Karpas-422 (cell line): ENCODE measurements around the gene SPTB. TPM values are rescaled to one million over a fixed set of nuclear protein-coding genes. Genes with fewer than 3 reads are reported as not detected.
A peak's percentile ranks its signal among the peaks of the same experiment; 100 is the strongest.
"Not testable (repeated sequence)": the region's sequence is repeated elsewhere in the genome, so short reads cannot be mapped to it uniquely, and the experiment has no call there.

ENCODE experiments used
- DNase-seq: peaks from one replicate; pipeline ENCODE4 v3.0.0-alpha.2; 2015
- H2AFZ ChIP-seq: fragments of 200-600 bp; sonication (generic); 2 replicates; pipeline ENCODE4 v1.6.1; 2014; ENCODE audit warnings: antibody characterized with exemption, low read length, mixed read lengths
- H3K27ac ChIP-seq: fragments of 200-600 bp; sonication (generic); 2 replicates; pipeline ENCODE4 v1.5.1; 2014; ENCODE audit warnings: mild to moderate bottlenecking, low read length, moderate library complexity
- H3K27me3 ChIP-seq: fragments of 200-600 bp; sonication (generic); 2 replicates; pipeline ENCODE4 v1.6.1; 2014; ENCODE audit warnings: low read length, mixed read lengths
- H3K36me3 ChIP-seq: fragments of 200-600 bp; sonication (generic); 2 replicates; pipeline ENCODE4 v1.6.1; 2014; ENCODE audit warnings: low read length, mixed read lengths; ENCODE audit not compliant: insufficient read depth
- H3K4me1 ChIP-seq: fragments of 200-600 bp; sonication (generic); 2 replicates; pipeline ENCODE4 v1.6.1; 2014; ENCODE audit warnings: mild to moderate bottlenecking, low read length, mixed read lengths
- H3K4me2 ChIP-seq: fragments of 200-600 bp; sonication (generic); 2 replicates; pipeline ENCODE4 v1.6.1; 2014; ENCODE audit warnings: low read length, low read depth, mild to moderate bottlenecking; ENCODE audit not compliant: poor library complexity, severe bottlenecking
- H3K4me3 ChIP-seq: fragments of 200-600 bp; sonication (generic); 2 replicates; pipeline ENCODE4 v1.5.1; 2014; ENCODE audit warnings: mild to moderate bottlenecking, antibody characterized with exemption, low read length, mixed read lengths
- H3K79me2 ChIP-seq: fragments of 200-600 bp; sonication (generic); 2 replicates; pipeline ENCODE4 v1.6.1; 2014; ENCODE audit warnings: mild to moderate bottlenecking, low read length, mixed read lengths
- H3K9ac ChIP-seq: fragments of 200-600 bp; sonication (generic); 2 replicates; pipeline ENCODE4 v1.6.0; 2014; ENCODE audit warnings: low read length
- H3K9me2 ChIP-seq: fragments of 200-600 bp; sonication (generic), shearing (Covaris generic); replicated peaks from 2 replicates; pipeline ENCODE4 v1.6.0; 2014; ENCODE audit warnings: mild to moderate bottlenecking, low read length, moderate library complexity; ENCODE audit not compliant: insufficient read depth
- H3K9me3 ChIP-seq: fragments of 300-700, 200-600 bp; sonication (generic); 2 replicates; pipeline ENCODE4 v1.6.1; 2014; ENCODE audit warnings: low read length, mixed read lengths
- H4K20me1 ChIP-seq: fragments of 200-600 bp; sonication (generic); 2 replicates; pipeline ENCODE4 v1.6.1; 2014; ENCODE audit warnings: mild to moderate bottlenecking, antibody characterized with exemption, low read length, low read depth; ENCODE audit not compliant: insufficient read depth
- total RNA-seq: library from RNA; depleted of rRNA; stranded (reverse); fragments of >200 nt; shearing (Covaris generic); gene quantifications from 2 replicates; pipeline ENCODE4 v1.2.3, GENCODE V29; 2014; ENCODE audit warnings: low replicate concordance

The SPTB gene
- total RNA-seq, 1 experiment from 2014 or later = not detected

DNA sequence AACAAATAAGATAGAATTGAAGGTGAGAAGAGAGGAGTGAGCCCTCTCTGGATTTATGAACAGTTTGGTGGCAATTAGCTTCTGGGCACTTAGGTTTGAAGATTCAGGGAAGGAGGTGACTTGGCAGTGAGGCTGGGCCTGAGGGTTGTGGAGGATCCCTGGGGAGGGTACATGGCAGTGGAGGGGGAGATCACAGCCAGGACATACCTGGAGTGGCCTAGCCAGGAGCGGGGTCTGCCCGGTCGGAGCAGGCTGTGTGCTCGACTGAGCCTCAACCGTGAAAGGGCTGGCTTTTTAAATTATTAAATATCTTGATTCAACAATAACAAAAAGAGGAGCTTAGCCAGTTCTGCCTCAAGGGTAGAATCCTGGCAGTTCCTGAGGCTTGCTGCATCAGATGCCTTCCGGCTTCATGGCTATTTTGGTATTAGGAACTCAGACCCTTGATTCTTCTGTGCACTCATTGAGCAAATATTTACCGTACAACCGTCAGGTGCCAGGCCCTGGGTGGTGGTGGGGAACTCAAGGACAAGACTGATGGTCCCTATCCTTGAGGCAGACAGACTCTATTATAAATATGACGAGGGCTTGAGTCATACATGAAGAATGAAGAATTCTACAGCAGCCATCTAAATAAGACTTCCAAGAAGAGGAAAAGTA is 73.4 kb downstream of the SPTB start:
- H3K9ac ChIP-seq = no peak overlapping the region
- no peaks in the 10 kb centered on the region for H3K9me2 ChIP-seq
- H3K36me3 ChIP-seq = no peaks in the 10 kb centered on the region
- no peaks in the 10 kb centered on the region for H3K79me2 ChIP-seq
- no peak overlapping the region for H2AFZ ChIP-seq
- no peak overlapping the region for H3K27ac ChIP-seq
- no peaks in the 10 kb centered on the region for H4K20me1 ChIP-seq
- H3K4me1 ChIP-seq = no peaks in the 10 kb centered on the region
- no peak overlapping the region for H3K4me3 ChIP-seq
- no peaks in the 10 kb centered on the region for H3K27me3 ChIP-seq
- H3K4me2 ChIP-seq = no peak overlapping the region
- DNase-seq = no peak
- H3K9me3 ChIP-seq = no peaks in the 10 kb centered on the region

DNA sequence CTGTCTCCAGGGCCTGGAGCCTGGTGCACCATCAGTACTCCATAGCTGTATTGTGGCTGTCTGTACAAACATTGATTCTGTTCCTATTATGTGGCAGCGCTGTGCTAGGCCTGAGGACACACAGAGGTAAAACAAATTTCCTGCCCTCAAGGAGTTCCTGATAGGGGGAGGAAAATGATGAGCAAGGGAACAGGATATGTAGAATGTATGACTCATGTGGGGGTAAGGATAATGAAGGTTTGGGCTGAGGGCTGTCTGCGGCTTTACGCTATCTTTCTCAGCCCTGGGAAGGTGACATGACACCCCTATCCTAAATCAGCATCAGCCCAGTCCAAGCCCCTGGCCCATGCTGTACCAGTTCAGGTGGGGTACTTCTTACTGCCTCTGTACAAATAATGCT is 74.1 kb downstream of the SPTB start:
- DNase-seq, H3K9ac ChIP-seq, H3K27ac ChIP-seq, H3K4me3 ChIP-seq, H3K36me3 ChIP-seq, H3K27me3 ChIP-seq, H3K79me2 ChIP-seq, H3K9me3 ChIP-seq, H2AFZ ChIP-seq, H3K9me2 ChIP-seq, H4K20me1 ChIP-seq, H3K4me1 ChIP-seq, H3K4me2 ChIP-seq: not testable (repeated sequence)

DNA sequence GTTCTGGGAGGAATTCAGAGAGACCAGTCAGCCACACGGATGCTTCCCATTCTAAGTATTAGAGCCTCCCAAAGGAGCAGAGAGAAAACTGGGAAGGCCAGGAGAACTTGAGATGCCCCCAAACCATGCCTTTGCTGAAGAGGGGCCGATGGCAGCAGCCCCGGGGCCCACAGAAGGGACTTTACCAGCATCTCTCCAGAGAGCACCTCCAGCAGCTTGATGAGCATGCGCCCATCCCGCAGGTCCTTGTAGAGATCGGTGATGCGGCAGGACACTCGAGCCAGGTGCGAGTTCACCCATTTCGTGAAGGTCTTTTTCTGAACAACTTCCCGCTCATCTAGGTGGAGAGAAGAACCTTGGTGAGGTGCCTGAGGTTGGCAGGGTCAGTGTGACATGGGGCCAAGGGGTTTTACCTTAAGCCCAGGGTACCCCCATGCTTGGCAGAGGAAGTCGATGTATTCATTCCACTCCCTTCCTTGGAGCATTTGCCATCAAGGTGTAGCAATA is 74.9 kb downstream of the SPTB start:
- DNase-seq = no peak
- H3K4me3 ChIP-seq = no peak overlapping the region
- H3K9me2 ChIP-seq = no peaks in the 10 kb centered on the region
- no peak overlapping the region for H2AFZ ChIP-seq
- no peak overlapping the region for H3K27ac ChIP-seq
- no peaks in the 10 kb centered on the region for H3K79me2 ChIP-seq
- no peaks in the 10 kb centered on the region for H4K20me1 ChIP-seq
- no peaks in the 10 kb centered on the region for H3K27me3 ChIP-seq
- H3K4me1 ChIP-seq = no peaks in the 10 kb centered on the region
- H3K36me3 ChIP-seq = no peaks in the 10 kb centered on the region
- H3K9ac ChIP-seq = no peak overlapping the region
- no peaks in the 10 kb centered on the region for H3K9me3 ChIP-seq
- no peak overlapping the region for H3K4me2 ChIP-seq

DNA sequence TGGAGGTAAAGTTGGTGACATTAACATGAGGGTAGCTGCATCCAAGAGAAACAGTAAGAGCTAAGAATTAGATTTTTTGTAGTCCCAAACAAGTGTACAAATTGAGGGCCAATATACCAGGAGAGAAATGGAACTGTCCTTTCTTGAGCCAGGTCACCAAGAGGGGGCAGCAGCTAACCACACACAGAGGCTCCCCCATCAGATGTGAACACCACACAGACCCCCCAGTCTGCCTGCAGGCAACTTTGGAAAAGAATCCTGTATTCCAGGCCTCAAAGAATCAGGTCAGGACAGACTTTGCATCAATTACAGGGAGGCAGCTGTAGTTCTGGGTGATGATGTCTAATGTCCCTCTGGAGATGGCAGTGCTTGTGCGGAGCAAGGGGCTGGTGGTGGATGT is 77.9 kb downstream of the SPTB start:
- Histone ChIP-seq H3K9me3 (no peaks in the 10 kb centered on the region), H3K27me3 (no peaks in the 10 kb centered on the region), H3K9ac (no peak overlapping the region), H2AFZ (no peak overlapping the region), H3K4me3 (no peak overlapping the region), H3K36me3 (no peaks in the 10 kb centered on the region), H4K20me1 (no peaks in the 10 kb centered on the region), H3K27ac (no peak overlapping the region), H3K4me1 (no peaks in the 10 kb centered on the region), H3K4me2 (no peak overlapping the region), H3K9me2 (no peaks in the 10 kb centered on the region), H3K79me2 (no peaks in the 10 kb centered on the region)
- DNase-seq = peak; percentile 67

DNA sequence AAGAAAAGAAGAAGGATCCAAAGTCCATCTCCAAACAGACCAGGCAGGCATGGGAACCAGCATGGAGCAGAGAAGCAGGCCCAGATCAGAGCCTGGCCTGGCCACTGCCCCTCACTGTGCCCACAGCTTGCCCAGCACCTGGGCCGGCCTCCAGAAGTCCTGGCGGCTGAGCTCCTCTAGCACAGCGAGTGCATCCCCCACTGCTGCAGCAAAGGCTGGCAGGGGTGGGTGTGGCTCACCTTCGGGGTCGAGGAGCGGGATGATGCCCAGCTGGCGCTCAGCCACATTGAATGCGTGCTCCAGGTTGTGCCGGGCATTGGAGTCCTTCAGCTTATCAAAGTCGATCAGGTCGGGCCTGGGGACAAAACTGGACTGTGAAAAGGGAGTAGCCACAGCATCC is 78.7 kb downstream of the SPTB start:
- Histone ChIP-seq H3K79me2 (no peaks in the 10 kb centered on the region), H2AFZ (no peak overlapping the region), H4K20me1 (no peaks in the 10 kb centered on the region), H3K4me1 (no peaks in the 10 kb centered on the region), H3K4me2 (no peak overlapping the region), H3K4me3 (no peak overlapping the region), H3K9ac (no peak overlapping the region), H3K36me3 (no peaks in the 10 kb centered on the region), H3K27ac (no peak overlapping the region), H3K27me3 (no peaks in the 10 kb centered on the region), H3K9me3 (no peaks in the 10 kb centered on the region), H3K9me2 (no peaks in the 10 kb centered on the region)
- DNase-seq = no peak

DNA sequence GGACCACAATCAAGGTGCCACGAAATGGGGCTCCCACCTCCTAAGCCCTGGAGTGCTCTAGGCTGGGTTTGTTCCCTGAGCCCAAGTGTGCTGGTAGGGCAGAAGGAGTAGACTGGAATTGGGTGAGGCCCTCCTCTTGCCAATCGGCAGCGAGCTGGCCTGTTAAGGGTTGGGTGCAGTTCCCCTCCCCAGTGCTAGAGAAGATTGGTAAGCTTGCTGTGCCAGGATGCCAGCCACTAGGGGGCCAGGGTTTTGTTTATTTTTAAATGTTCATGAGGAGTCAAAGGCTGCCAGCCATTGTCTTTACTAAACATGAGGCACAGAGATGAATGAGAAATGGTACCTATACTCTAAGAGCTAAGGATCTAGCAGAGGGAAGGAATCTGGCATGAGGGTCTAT is 79.7 kb downstream of the SPTB start:
- peak; percentile 67 for DNase-seq
- Histone ChIP-seq H3K79me2 (no peaks in the 10 kb centered on the region), H3K4me2 (no peak overlapping the region), H2AFZ (no peak overlapping the region), H3K9me2 (no peaks in the 10 kb centered on the region), H3K9me3 (no peaks in the 10 kb centered on the region), H3K9ac (no peak overlapping the region), H3K36me3 (no peaks in the 10 kb centered on the region), H4K20me1 (no peaks in the 10 kb centered on the region), H3K4me1 (no peaks in the 10 kb centered on the region), H3K27ac (no peak overlapping the region), H3K27me3 (no peaks in the 10 kb centered on the region), H3K4me3 (no peak overlapping the region)

DNA sequence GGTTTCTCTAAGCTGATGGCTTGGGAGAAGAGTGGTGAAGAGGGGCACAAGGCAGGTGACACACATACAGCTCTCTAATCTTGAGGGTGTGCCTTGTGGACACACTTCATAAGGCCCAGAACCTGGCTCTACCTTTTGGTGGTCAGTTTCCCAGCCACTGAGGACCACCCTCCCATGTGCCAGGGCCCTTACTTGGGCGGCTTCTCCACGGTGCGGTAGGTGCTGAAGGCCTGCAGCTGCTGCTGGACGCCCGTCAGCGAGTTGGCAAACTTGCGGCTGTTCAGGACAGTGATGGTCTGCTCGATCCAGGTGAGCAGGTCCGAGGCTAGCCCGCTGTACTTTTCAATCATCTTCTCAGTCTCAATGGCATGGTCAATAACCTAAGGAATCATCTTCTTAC is 80.2 kb downstream of the SPTB start:
- H3K27ac ChIP-seq = no peak overlapping the region
- no peaks in the 10 kb centered on the region for H3K4me1 ChIP-seq
- H3K36me3 ChIP-seq = no peaks in the 10 kb centered on the region
- H2AFZ ChIP-seq = no peak overlapping the region
- H3K27me3 ChIP-seq = no peaks in the 10 kb centered on the region
- H3K9me2 ChIP-seq = no peaks in the 10 kb centered on the region
- H3K4me2 ChIP-seq = no peak overlapping the region
- DNase-seq = no peak
- no peaks in the 10 kb centered on the region for H3K79me2 ChIP-seq
- H3K9ac ChIP-seq = no peak overlapping the region
- H4K20me1 ChIP-seq = no peaks in the 10 kb centered on the region
- no peaks in the 10 kb centered on the region for H3K9me3 ChIP-seq
- no peak overlapping the region for H3K4me3 ChIP-seq

DNA sequence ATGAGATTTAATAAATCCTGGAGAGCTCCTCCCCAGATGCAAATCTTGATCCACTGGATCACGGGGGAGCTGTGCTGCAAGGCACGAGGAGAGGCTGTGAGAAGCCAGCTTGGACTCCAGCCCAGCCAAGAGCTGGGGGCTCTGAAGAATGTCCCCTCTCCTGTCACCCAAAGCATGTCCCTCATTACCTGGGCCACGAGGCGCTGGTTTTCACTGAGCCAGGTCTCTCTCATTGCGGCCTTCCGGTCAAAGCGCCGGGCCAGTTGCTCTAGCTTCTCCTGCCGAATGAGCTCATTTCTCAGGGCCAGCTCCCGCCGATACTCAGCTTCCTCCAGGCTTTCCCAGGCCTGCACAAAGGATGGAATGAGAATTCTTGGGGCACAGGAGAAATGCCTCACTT is 83.3 kb downstream of the SPTB start:
- H3K9me3 ChIP-seq = no peaks in the 10 kb centered on the region
- H3K4me3 ChIP-seq = no peak overlapping the region
- H3K9me2 ChIP-seq = no peaks in the 10 kb centered on the region
- no peaks in the 10 kb centered on the region for H3K36me3 ChIP-seq
- no peaks in the 10 kb centered on the region for H3K27me3 ChIP-seq
- DNase-seq = no peak
- H2AFZ ChIP-seq = no peak overlapping the region
- no peak overlapping the region for H3K9ac ChIP-seq
- no peak overlapping the region for H3K27ac ChIP-seq
- no peaks in the 10 kb centered on the region for H3K79me2 ChIP-seq
- no peak overlapping the region for H3K4me2 ChIP-seq
- H3K4me1 ChIP-seq = no peaks in the 10 kb centered on the region
- H4K20me1 ChIP-seq = no peaks in the 10 kb centered on the region
